AG09309 (cell line): ENCODE measurements around the gene NFE2.
A peak's percentile ranks its signal among the peaks of the same experiment; 100 is the strongest.

Experiments used
- DNase-seq: peaks from one replicate; pipeline ENCODE4 v3.0.0-alpha.2; 2010; ENCODE audit warnings: low read depth
- H3K4me3 ChIP-seq: 2 replicates; pipeline ENCODE4 v1.5.1; 2011; ENCODE audit warnings: mild to moderate bottlenecking, low read depth, low read length, moderate library complexity; ENCODE audit not compliant: control insufficient read depth
- TF ChIP-seq, protein P1 (sequence below): IDR thresholded peaks from 2 replicates; pipeline ENCODE4 v1.5.1; 2011; ENCODE audit warnings: mild to moderate bottlenecking, low read depth, low read length, inconsistent platforms; ENCODE audit not compliant: insufficient read depth, control insufficient read depth; ENCODE audit errors: missing control alignments

NFE2 gene

GRCh38 chr12:54296393-54297099 lies 4.3 kb downstream of the NFE2 start:
- DNase-seq, result no peak
- TF ChIP-seq, protein P1, sequence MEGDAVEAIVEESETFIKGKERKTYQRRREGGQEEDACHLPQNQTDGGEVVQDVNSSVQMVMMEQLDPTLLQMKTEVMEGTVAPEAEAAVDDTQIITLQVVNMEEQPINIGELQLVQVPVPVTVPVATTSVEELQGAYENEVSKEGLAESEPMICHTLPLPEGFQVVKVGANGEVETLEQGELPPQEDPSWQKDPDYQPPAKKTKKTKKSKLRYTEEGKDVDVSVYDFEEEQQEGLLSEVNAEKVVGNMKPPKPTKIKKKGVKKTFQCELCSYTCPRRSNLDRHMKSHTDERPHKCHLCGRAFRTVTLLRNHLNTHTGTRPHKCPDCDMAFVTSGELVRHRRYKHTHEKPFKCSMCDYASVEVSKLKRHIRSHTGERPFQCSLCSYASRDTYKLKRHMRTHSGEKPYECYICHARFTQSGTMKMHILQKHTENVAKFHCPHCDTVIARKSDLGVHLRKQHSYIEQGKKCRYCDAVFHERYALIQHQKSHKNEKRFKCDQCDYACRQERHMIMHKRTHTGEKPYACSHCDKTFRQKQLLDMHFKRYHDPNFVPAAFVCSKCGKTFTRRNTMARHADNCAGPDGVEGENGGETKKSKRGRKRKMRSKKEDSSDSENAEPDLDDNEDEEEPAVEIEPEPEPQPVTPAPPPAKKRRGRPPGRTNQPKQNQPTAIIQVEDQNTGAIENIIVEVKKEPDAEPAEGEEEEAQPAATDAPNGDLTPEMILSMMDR, result no peak
- H3K4me3 ChIP-seq, result no peak overlapping the region

GRCh38 chr12:54294953-54295566 lies 5.8 kb downstream of the NFE2 start:
- DNase-seq, result no peak
- no peak overlapping the region for H3K4me3 ChIP-seq

GRCh38 chr12:54294152-54294952 lies 6.5 kb downstream of the NFE2 start:
- H3K4me3 ChIP-seq, result no peak overlapping the region
- DNase-seq, result no peak
- TF ChIP-seq, protein P1, result peak; percentile 88

More at GRCh38 chr12:54294953-54295566, 5.8 kb downstream of the NFE2 start:
- TF ChIP-seq, protein P1, result no peak

GRCh38 chr12:54292931-54293241 lies 7.9 kb downstream of the NFE2 start:
- no peak for DNase-seq
- TF ChIP-seq, protein P1, result no peak
- H3K4me3 ChIP-seq, result no peak overlapping the region

DNA sequence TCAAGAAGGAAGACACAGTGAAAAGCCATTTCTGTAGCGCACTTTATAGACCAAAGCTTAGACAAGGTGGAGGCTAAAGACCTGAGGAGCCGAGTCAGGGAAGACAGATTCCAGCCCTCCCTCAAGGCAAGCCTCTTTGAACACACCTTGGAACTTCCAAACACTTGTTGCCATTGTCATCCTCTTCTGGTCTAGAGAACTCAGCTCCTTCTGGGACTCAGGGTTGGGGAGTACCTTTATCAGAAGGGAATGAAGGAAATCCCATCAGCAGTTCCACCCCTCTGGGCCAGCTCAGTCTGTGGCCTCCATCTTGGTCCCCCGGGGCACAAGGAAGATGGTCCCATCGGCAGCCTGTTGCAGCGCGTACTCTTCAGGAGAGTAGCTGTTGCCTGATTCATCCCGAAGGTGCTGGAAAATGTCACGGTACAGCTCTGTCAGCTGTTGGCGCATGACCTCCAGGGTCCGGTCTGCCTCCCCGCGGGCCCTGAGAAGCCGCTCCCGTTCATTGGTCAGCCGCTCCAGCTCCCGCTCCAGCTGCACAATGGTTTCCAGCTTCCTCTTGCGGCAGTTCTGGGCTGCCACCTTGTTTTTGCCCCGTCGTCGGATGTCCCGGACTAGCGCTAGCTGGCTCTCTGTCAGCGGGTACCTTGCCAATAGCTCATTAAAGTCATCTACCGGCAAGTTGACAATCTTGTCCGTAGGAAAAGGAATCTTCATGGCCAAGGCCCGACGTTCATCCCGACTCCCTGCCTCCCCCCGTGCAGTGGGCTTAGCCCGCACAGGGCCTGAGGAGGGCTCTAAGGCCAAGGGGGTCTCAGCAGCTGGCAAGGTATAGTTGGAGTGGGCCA lies 8.5 kb downstream of the NFE2 start:
- H3K4me3 ChIP-seq, result no peak overlapping the region
- no peak for DNase-seq
- TF ChIP-seq, protein P1, result no peak
